K562 (cell line): ENCODE measurements around the gene DGCR6L. TPM values are rescaled to one million over a fixed set of nuclear protein-coding genes. Genes with fewer than 3 reads are reported as not detected.

Experiments
- ATF2 ChIP-seq: sonication (generic); formaldehyde crosslinking; IDR thresholded peaks from 2 replicates; pipeline ENCODE4 v1.8.1; 2022; ENCODE audit warnings: missing genetic modification reagents
- ETV5 ChIP-seq: sonication (generic); formaldehyde crosslinking; IDR thresholded peaks from 2 replicates; pipeline ENCODE4 v1.4.0; 2020; ENCODE audit warnings: low read depth, mild to moderate bottlenecking, missing genetic modification reagents
- GATA2 ChIP-seq: sonication (generic); formaldehyde crosslinking; IDR thresholded peaks from 2 replicates; pipeline ENCODE4 v1.4.0; 2020; ENCODE audit warnings: mild to moderate bottlenecking, missing genetic modification reagents
- HOMEZ ChIP-seq: fragments of 250-450 bp; sonication (Bioruptor Pico); IDR thresholded peaks from 2 replicates; pipeline ENCODE4 v1.4.0; 2020; ENCODE audit warnings: mild to moderate bottlenecking, moderate library complexity
- MBD2 ChIP-seq: sonication (generic); IDR thresholded peaks from 2 replicates; pipeline ENCODE4 v1.6.1; 2016; ENCODE audit warnings: low read depth, borderline replicate concordance
- MNT ChIP-seq, 2 experiments: fragments of 450-650 bp; conservative IDR thresholded peaks; 2 replicates each; pipeline ENCODE4 v1.6.1; 2017; ENCODE audit warnings: mild to moderate bottlenecking in 2 of 2, moderate library complexity in 2 of 2
- PHB ChIP-seq: fragments of 250-450 bp; sonication (Bioruptor Pico); IDR thresholded peaks from 2 replicates; pipeline ENCODE4 v1.5.0; 2021
- PHF8 ChIP-seq: fragments of 200-600 bp; sonication (generic); IDR thresholded peaks from 2 replicates; pipeline ENCODE4 v1.6.1; 2012; ENCODE audit warnings: mixed run types, mild to moderate bottlenecking, inconsistent platforms, low read length, moderate library complexity, borderline replicate concordance
- PML ChIP-seq: IDR thresholded peaks from 2 replicates; pipeline ENCODE4 v1.6.1; 2012; ENCODE audit warnings: low read length, inconsistent platforms
- PURB ChIP-seq: sonication (generic); formaldehyde crosslinking; IDR thresholded peaks from 2 replicates; pipeline ENCODE4 v1.9.0; 2021; ENCODE audit warnings: low read depth, mild to moderate bottlenecking, missing genetic modification reagents
- RERE ChIP-seq: sonication (generic); formaldehyde crosslinking; IDR thresholded peaks from 2 replicates; pipeline ENCODE4 v1.8.0; 2023; ENCODE audit warnings: missing genetic modification reagents, mild to moderate bottlenecking, borderline replicate concordance
- SREBF1 ChIP-seq: fragments of 150-350 bp; IDR thresholded peaks from 2 replicates; pipeline ENCODE4 v1.6.1; 2014; ENCODE audit warnings: antibody characterized with exemption, low read depth, low read length, borderline replicate concordance
- THAP7 ChIP-seq: fragments of 250-450 bp; sonication (Bioruptor Pico); IDR thresholded peaks from 2 replicates; pipeline ENCODE4 v1.5.0; 2021
- ZNF184 ChIP-seq: sonication (generic); formaldehyde crosslinking; IDR thresholded peaks from 2 replicates; pipeline ENCODE4 v1.5.0; 2020; ENCODE audit warnings: missing genetic modification reagents
- ZNF830 ChIP-seq: fragments of 250-450 bp; sonication (Bioruptor Pico); IDR thresholded peaks from 2 replicates; pipeline ENCODE4 v1.5.0; 2021; ENCODE audit warnings: mild to moderate bottlenecking
- polyA plus RNA-seq, 8 experiments: library from polyadenylated mRNA; depleted of rRNA in 4 of 8; stranded (reverse) in 5 of 8; unstranded in 3 of 8; fragments of >200 nt; fragmentation: Nextera tagmentation in 2 of 8; fragmentation: Illumina TruSeq in 1 of 8; extraction: Ambion mirVana in 2 of 8; extraction: Trizol in 1 of 8; gene quantifications; 2 replicates each; pipeline versions ENCODE4 v1.2.1 to v1.2.3, GENCODE V29; 2011 to 2014; ENCODE audit warnings: inconsistent platforms in 1 of 8, missing spikeins in 1 of 8
- total RNA-seq, 7 experiments: library from RNA; depleted of rRNA in 6 of 7; stranded (reverse); fragments of >200 nt in 6 of 7; fragmentation: Illumina TruSeq in 2 of 7; extraction: Trizol in 2 of 7; gene quantifications; 2 replicates each; pipeline versions ENCODE4 v1.2.1 to v1.2.3, GENCODE V29; 2011 to 2021; ENCODE audit warnings: low replicate concordance in 1 of 7

DGCR6L gene
- total and polyA plus RNA-seq, 9 of the 15 experiments (the other 6 are each of a cell fraction or from before 2014, with no cell fraction given), result 3.6 to 151 (median 51.0) TPM

- TF ChIP-seq ZNF184 (CRISPR knock-in tag) (peak; percentile 59; the same call in 1 of the 2 replicates), SREBF1 (0 out of 2 replicates have a peak, but pooled peaks have one; percentile 11), PML (no peak), ZNF830 (0 out of 2 replicates have a peak, but pooled peaks have one; percentile 92), MBD2 (0 out of 2 replicates have a peak, but pooled peaks have one; percentile 13), HOMEZ (CRISPR knock-in tag) (no peak), MNT (conservative IDR thresholded peaks at IDR 0.05) (no peak), PHB (CRISPR knock-in tag) (peak; percentile 88; the same call in 1 of the 2 replicates), ETV5 (CRISPR knock-in tag) (0 out of 2 replicates have a peak, but pooled peaks have one; percentile 62), ATF2 (peak; percentile 39; the same call in 1 of the 2 replicates), THAP7 (CRISPR knock-in tag) (0 out of 2 replicates have a peak, but pooled peaks have one; percentile 28), PHF8 (0 out of 2 replicates have a peak, but pooled peaks have one; percentile 11), PURB (CRISPR knock-in tag) (peak; percentile 97; the same call in 1 of the 2 replicates), RERE (0 out of 2 replicates have a peak, but pooled peaks have one; percentile 73), GATA2 (CRISPR knock-in tag) (peak; percentile 23; the same call in 1 of the 2 replicates)
These were observed 21.6 kb downstream of the DGCR6L start (continued) for GRCh38 chr22:20298110-20298802.
